Thyroid gland (tissue), 4 donors: Measurements from ENCODE around the gene ZNF354C. TPM values are rescaled to one million over a fixed set of nuclear protein-coding genes. Genes with fewer than 3 reads are reported as not detected.
"Not testable (repeated sequence)": the region's sequence is repeated elsewhere in the genome, so short reads cannot be mapped to it uniquely, and the experiment has no call there.

Experiments
- DNase-seq, 2 donors: peaks; one replicate each; pipeline ENCODE4 v3.0.0-alpha.2; 2019
- H3K27ac ChIP-seq, 3 donors: fragments of 200-600 bp; sonication (generic); 1 replicate in 2 of 3; 2 replicates in 1 of 3; pipeline ENCODE4 v1.5.1; 2016 to 2019; ENCODE audit warnings: mild to moderate bottlenecking in 1 of 3, moderate library complexity in 1 of 3
- H3K27me3 ChIP-seq: fragments of 200-600 bp; sonication (generic); one replicate; pipeline ENCODE4 v1.5.1; 2019
- H3K36me3 ChIP-seq, 2 donors: fragments of 200-600 bp; sonication (generic); one replicate each; pipeline ENCODE4 v1.5.1; 2016 to 2019
- H3K4me1 ChIP-seq, 2 donors: fragments of 200-600 bp; sonication (generic); one replicate each; pipeline ENCODE4 v1.5.1; 2017 to 2019
- H3K4me3 ChIP-seq, 3 donors: fragments of 200-600 bp; sonication (generic); replicated peaks in 1 of 3; 1 replicate in 2 of 3; 2 replicates in 1 of 3; pipeline ENCODE4 v1.5.1; 2016; ENCODE audit warnings: mild to moderate bottlenecking in 1 of 3
- H3K9me3 ChIP-seq: fragments of 200-600 bp; sonication (generic); one replicate; pipeline ENCODE4 v1.5.1; 2017
- CTCF ChIP-seq, 6 experiments: fragments of 200-600 bp in 3 of 6; fragments of 450-650 bp in 3 of 6; sonication (generic) in 3 of 6; IDR thresholded peaks; one replicate each; pipeline ENCODE4 v1.5.1; 2016 to 2019; ENCODE audit warnings: antibody characterized with exemption in 6 of 6, mild to moderate bottlenecking in 2 of 6, inconsistent platforms in 1 of 6, moderate library complexity in 1 of 6
- POLR2A ChIP-seq, 2 donors: fragments of 450-650 bp; IDR thresholded peaks; one replicate each; pipeline ENCODE4 v1.6.1; 2017; ENCODE audit warnings: antibody characterized with exemption in 2 of 2, mild to moderate bottlenecking in 2 of 2, moderate library complexity in 1 of 2
- WGBS, 2 donors: methylation state at CpG; one replicate each; pipeline ENCODE4 v1.1.5; 2017; 5-methylcytosine and 5-hydroxymethylcytosine counted together
- intact Hi-C: fragments of 100-400 bp; cut with DNase I; formaldehyde crosslinking; loops from one replicate; pipeline ENCODE4 v1.15.1; 2023
- total RNA-seq, 4 donors: library from RNA; depleted of rRNA; stranded (reverse); fragments of >200 nt; gene quantifications; one replicate each; pipeline ENCODE4 v1.2.3, GENCODE V29; 2016

Gene ZNF354C
- total RNA-seq, 4 donors from 2014 or later: 8.0 to 15.9 (median 9.8) TPM

GRCh38 chr5:179061025-179061424, 852 bp downstream of the ZNF354C start:
- Histone ChIP-seq H3K27ac (no peak overlapping the region), H3K4me1 (peaks cover 6 to 7% of the 10 kb centered on the region in 2 donors), H3K36me3 (peaks cover 3 to 12% of the 10 kb centered on the region in 2 donors), H3K9me3 (no peaks in the 10 kb centered on the region), H3K27me3 (no peaks in the 10 kb centered on the region), H3K4me3 (peak overlapping the region; percentile 66 to 88 (median 72))
- intact Hi-C loops: no loop called here
- no peak for DNase-seq
- TF ChIP-seq POLR2A (IDR thresholded peaks at IDR 0.05) (no peak), CTCF (IDR thresholded peaks at IDR 0.05) (no peak)
- 73 to 78% methylated on average over 14 to 18 of the region's 19 CpGs for WGBS, 2 donors

GRCh38 chr5:179065703-179066102, 5.5 kb downstream of the ZNF354C start:
- Histone ChIP-seq H3K9me3 (no peaks in the 10 kb centered on the region), H3K27me3 (no peaks in the 10 kb centered on the region), H3K27ac (no peak overlapping the region), H3K4me3 (no peak overlapping the region), H3K4me1 (peaks cover 6 to 7% of the 10 kb centered on the region in 2 donors), H3K36me3 (peaks cover 23 to 32% of the 10 kb centered on the region in 2 donors)
- DNase-seq: no peak
- intact Hi-C loops: no loop called here
- TF ChIP-seq POLR2A (IDR thresholded peaks at IDR 0.05): no peak
- TF ChIP-seq CTCF (IDR thresholded peaks at IDR 0.05): no peak
- 96 to 98% methylated on average over 6 of the region's 6 CpGs for WGBS, 2 donors

GRCh38 chr5:179079165-179079987, 19.2 kb downstream of the ZNF354C start:
- WGBS, 2 donors: 95 to 98% methylated on average over 11 of the region's 11 CpGs
- Histone ChIP-seq H3K4me3 (no peak overlapping the region), H3K9me3 (no peaks in the 10 kb centered on the region), H3K36me3 (peaks cover 41 to 45% of the 10 kb centered on the region in 2 donors), H3K4me1 (no peaks in the 10 kb centered on the region), H3K27ac (no peak overlapping the region), H3K27me3 (no peaks in the 10 kb centered on the region)
- DNase-seq: no peak
- no peak for TF ChIP-seq POLR2A (IDR thresholded peaks at IDR 0.05)
- no peak for TF ChIP-seq CTCF (IDR thresholded peaks at IDR 0.05)
- intact Hi-C loops: loop anchor here (10.0 kb wide), 1 partner anchor 365 kb away; no protein-coding TSS in a partner anchor

DNA sequence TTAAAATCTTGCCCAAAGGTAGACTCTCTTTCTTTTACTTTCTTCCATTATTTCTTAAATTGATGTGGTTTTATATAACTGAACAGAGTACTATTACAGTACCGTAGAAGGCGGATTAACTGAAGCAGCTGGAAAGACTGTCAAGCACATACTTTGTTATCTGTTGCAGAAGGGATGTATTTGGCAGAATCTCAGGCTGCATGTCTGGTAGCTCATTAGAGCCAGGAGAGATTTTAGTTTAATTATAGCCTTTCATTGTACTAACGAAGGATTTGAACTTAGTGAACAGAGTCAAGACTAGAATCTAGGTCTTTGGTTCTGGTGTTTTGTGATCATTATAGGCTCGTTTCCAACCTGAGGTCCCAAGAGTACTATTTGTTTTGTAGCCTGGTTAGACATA, 20.6 kb downstream of the ZNF354C start:
- Histone ChIP-seq H3K27ac (no peak overlapping the region), H3K4me3 (no peak overlapping the region), H3K4me1 (no peaks in the 10 kb centered on the region), H3K9me3 (no peaks in the 10 kb centered on the region), H3K36me3 (peaks cover 41 to 43% of the 10 kb centered on the region in 2 donors), H3K27me3 (no peaks in the 10 kb centered on the region)
- TF ChIP-seq CTCF (IDR thresholded peaks at IDR 0.05) (no peak), POLR2A (IDR thresholded peaks at IDR 0.05) (no peak)
- WGBS, 2 donors: 97% methylated on average over 4 of the region's 4 CpGs
- intact Hi-C loops: loop anchor here (5.0 to 10.0 kb wide), 2 partner anchors 143 to 1174 kb away; no protein-coding TSS in a partner anchor
- DNase-seq: no peak

GRCh38 chr5:179089502-179089901, 29.3 kb downstream of the ZNF354C start:
- no peak for DNase-seq
- no peaks in the 10 kb centered on the region for H3K36me3 ChIP-seq
- no peaks in the 10 kb centered on the region for H3K4me1 ChIP-seq
- WGBS, 2 donors: 82 to 90% methylated on average over 2 of the region's 2 CpGs
- H3K4me3 ChIP-seq: no peak overlapping the region
- no peak overlapping the region for H3K27ac ChIP-seq
- no peaks in the 10 kb centered on the region for H3K27me3 ChIP-seq
- H3K9me3 ChIP-seq: no peaks in the 10 kb centered on the region
- intact Hi-C loops: loop anchor here (10.0 kb wide), 1 partner anchor 1165 kb away; no protein-coding TSS in a partner anchor
- TF ChIP-seq CTCF (IDR thresholded peaks at IDR 0.05): no peak
- TF ChIP-seq POLR2A (IDR thresholded peaks at IDR 0.05): no peak

DNA sequence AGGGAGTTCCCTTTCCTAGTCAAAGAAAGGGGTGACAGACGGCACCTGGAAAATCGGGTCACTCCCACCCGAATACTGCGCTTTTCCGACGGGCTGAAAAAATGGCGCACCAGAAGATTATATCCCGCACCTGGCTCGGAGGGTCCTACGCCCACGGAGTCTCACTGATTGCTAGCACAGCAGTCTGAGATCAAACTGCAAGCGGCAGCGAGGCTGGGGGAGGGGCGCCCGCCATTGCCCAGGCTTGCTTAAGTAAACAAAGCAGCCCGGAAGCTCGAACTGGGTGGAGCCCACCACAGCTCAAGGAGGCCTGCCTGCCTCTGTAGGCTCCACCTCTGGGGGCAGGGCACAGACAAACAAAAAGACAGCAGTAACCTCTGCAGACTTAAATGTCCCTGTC, 41.1 kb downstream of the ZNF354C start:
- intact Hi-C loops, H3K36me3 ChIP-seq, H3K27me3 ChIP-seq, H3K4me3 ChIP-seq, H3K9me3 ChIP-seq, DNase-seq, H3K4me1 ChIP-seq, H3K27ac ChIP-seq: not testable (repeated sequence)
- 93 to 96% methylated on average over 10 to 17 of the region's 17 CpGs for WGBS, 2 donors
